HepG2 (cell line): ENCODE results near the gene PDXDC1.

Source experiments
- ATF3 ChIP-seq: sonication (generic); formaldehyde crosslinking; IDR thresholded peaks from 2 replicates; pipeline ENCODE4 v1.4.0; 2020; ENCODE audit warnings: missing genetic modification reagents
- ATF7-NPFF ChIP-seq: sonication (generic); formaldehyde crosslinking; IDR thresholded peaks from 2 replicates; pipeline ENCODE4 v1.8.1; 2023; ENCODE audit warnings: mild to moderate bottlenecking, low read depth, missing genetic modification reagents, moderate library complexity
- CREM ChIP-seq, 2 experiments: sonication (generic) in 1 of 2; formaldehyde crosslinking in 1 of 2; IDR thresholded peaks; 2 replicates each; pipeline versions ENCODE4 v1.4.0 to v1.6.1; 2016 to 2020; ENCODE audit warnings: antibody characterized with exemption in 1 of 2, mild to moderate bottlenecking in 1 of 2, missing genetic modification reagents in 1 of 2
- GABPA ChIP-seq, 2 experiments: IDR thresholded peaks; 2 replicates each; pipeline ENCODE4 v1.6.1; 2011 to 2016; ENCODE audit warnings: low read depth in 2 of 2, low read length in 1 of 2, missing biosample characterization in 1 of 2, missing genetic modification characterization in 1 of 2
- MAZ ChIP-seq, 2 experiments: sonication (generic) in 1 of 2; formaldehyde crosslinking in 1 of 2; IDR thresholded peaks; 2 replicates each; pipeline versions ENCODE4 v1.5.0 to v1.6.1; 2012 to 2020; ENCODE audit warnings: low read depth in 2 of 2, mild to moderate bottlenecking in 2 of 2, borderline replicate concordance in 1 of 2, improper control_type of control experiment in 1 of 2, low read length in 1 of 2, missing genetic modification reagents in 1 of 2, moderate library complexity in 1 of 2
- POLR2AphosphoS5 ChIP-seq: IDR thresholded peaks from 2 replicates; pipeline ENCODE4 v1.6.1; 2012; ENCODE audit warnings: low read depth, low read length
- SMAD1 ChIP-seq: sonication (generic); formaldehyde crosslinking; IDR thresholded peaks from 2 replicates; pipeline ENCODE4 v1.4.0; 2020; ENCODE audit warnings: missing genetic modification reagents, low read depth, mild to moderate bottlenecking, borderline replicate concordance
- STAT5B ChIP-seq: sonication (generic); formaldehyde crosslinking; IDR thresholded peaks from 2 replicates; pipeline ENCODE4 v1.4.0; 2020; ENCODE audit warnings: missing genetic modification reagents
- YY1 ChIP-seq: IDR thresholded peaks from 2 replicates; pipeline ENCODE4 v1.6.1; 2011; ENCODE audit warnings: low read length, low read depth, moderate library complexity, mild to moderate bottlenecking; ENCODE audit not compliant: insufficient read depth, insufficient replicate concordance
- ZMAT5 ChIP-seq: sonication (generic); formaldehyde crosslinking; IDR thresholded peaks from 2 replicates; pipeline ENCODE4 v1.5.0; 2020; ENCODE audit warnings: mild to moderate bottlenecking, low read depth, missing genetic modification reagents, borderline replicate concordance
- ZNF3 ChIP-seq: IDR thresholded peaks from 2 replicates; pipeline ENCODE4 v1.7.0; 2017; ENCODE audit warnings: inconsistent platforms
- TF ChIP-seq, protein P1 (sequence below): sonication (generic); formaldehyde crosslinking; IDR thresholded peaks from 2 replicates; pipeline ENCODE4 v1.5.0; 2020; ENCODE audit warnings: mild to moderate bottlenecking, missing genetic modification reagents, moderate library complexity

DNA sequence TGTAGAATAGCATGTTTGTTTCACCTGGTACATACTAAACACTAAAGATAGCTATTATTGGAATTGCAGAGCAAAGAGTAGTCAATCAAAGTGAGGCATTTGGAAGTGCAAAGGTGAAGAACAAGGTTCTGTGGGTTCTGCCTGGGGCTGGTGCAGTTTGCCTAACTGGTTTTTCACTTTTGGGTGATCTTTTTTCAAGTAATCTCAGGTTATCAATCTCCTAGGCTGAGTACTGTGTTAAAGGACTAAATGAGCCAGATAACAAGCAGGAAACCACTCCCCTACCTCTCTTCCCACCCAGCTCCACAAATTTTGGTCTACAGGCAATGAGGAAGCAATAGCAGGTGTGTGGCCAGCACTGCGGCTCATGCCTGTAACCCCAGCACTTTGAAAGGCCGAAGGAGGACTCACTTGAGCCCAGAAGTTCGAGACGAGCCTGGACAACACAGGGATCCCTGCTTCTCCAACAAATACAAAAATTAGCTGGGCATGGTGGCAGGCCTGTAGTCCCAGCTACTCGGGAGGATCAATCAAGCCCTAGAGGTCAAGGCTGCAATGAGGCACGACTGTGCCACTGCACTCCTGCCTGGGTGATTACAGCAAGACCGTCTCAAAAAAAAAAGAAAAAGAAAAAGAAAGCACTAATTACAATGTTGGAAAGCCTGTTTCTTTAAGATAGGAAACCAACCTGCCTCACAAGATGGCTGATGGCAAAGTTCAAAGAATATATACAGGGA lies 83.0 kb downstream of the PDXDC1 start:
- TF ChIP-seq ZNF3 (CRISPR knock-in tag) (no peak), SMAD1 (CRISPR knock-in tag) (no peak), CREM (IDR thresholded peaks at IDR 0.05) (no peak), CREM (CRISPR knock-in tag; IDR thresholded peaks at IDR 0.05) (no peak), YY1 (no peak), GABPA (IDR thresholded peaks at IDR 0.05; ENCODE audit: low read depth, low read length) (no peak), GABPA (CRISPR knock-in tag; IDR thresholded peaks at IDR 0.05; ENCODE audit: low read depth) (no peak), ZMAT5 (CRISPR knock-in tag) (no peak), ATF3 (CRISPR knock-in tag) (no peak), STAT5B (no peak), ATF7-NPFF (CRISPR knock-in tag) (no peak), MAZ (IDR thresholded peaks at IDR 0.05; ENCODE audit: borderline replicate concordance, low read depth, low read length) (no peak), MAZ (CRISPR knock-in tag; IDR thresholded peaks at IDR 0.05; ENCODE audit: low read depth) (no peak), POLR2AphosphoS5 (no peak)
- TF ChIP-seq, protein P1, sequence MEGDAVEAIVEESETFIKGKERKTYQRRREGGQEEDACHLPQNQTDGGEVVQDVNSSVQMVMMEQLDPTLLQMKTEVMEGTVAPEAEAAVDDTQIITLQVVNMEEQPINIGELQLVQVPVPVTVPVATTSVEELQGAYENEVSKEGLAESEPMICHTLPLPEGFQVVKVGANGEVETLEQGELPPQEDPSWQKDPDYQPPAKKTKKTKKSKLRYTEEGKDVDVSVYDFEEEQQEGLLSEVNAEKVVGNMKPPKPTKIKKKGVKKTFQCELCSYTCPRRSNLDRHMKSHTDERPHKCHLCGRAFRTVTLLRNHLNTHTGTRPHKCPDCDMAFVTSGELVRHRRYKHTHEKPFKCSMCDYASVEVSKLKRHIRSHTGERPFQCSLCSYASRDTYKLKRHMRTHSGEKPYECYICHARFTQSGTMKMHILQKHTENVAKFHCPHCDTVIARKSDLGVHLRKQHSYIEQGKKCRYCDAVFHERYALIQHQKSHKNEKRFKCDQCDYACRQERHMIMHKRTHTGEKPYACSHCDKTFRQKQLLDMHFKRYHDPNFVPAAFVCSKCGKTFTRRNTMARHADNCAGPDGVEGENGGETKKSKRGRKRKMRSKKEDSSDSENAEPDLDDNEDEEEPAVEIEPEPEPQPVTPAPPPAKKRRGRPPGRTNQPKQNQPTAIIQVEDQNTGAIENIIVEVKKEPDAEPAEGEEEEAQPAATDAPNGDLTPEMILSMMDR (CRISPR knock-in tag), result no peak
